ENCODE measurements around the gene STK32B.

GRCh38 chr4:5019796-5020195 is 31.5 kb upstream of the STK32B start:
- no peak for TF ChIP-seq GATA3 (IDR thresholded peaks at IDR 0.05; ENCODE audit: low read depth, low read length)
- no peak for TF ChIP-seq GATA2 (IDR thresholded peaks at IDR 0.05; ENCODE audit: low read depth, low read length)

All from SH-SY5Y (cell line).